Activated naive CD4-positive, alpha-beta T cell treated with anti-CD3 and anti-CD28 coated beads, Interleukin-2, amount 10 ng/mL, durations not matched to agents 7 days and 5 days (primary cell): Measurements from ENCODE around the gene GGCT.

Source experiments
- CTCF ChIA-PET: fragments of 350-600 bp; sonication (Branson Sonifier 250); formaldehyde crosslinking; loops from one replicate; lab custom pipeline; 2021; ENCODE audit warnings: antibody characterized with exemption; lab: Charles Lee
- DNase-seq: peaks from one replicate; pipeline ENCODE4 v3.0.0-alpha.2; 2020
- H3K27ac Mint-ChIP-seq: one replicate; pipeline ENCODE4 v1.8.0; 2021; ENCODE audit warnings: mild to moderate bottlenecking, moderate library complexity, mixed read lengths
- H3K27me3 Mint-ChIP-seq: one replicate; pipeline ENCODE4 v1.8.0; 2021; ENCODE audit warnings: mild to moderate bottlenecking, mixed read lengths
- H3K36me3 Mint-ChIP-seq: one replicate; pipeline ENCODE4 v1.8.0; 2021; ENCODE audit warnings: mixed read lengths
- H3K4me1 Mint-ChIP-seq: one replicate; pipeline ENCODE4 v1.8.0; 2021; ENCODE audit warnings: mixed read lengths
- H3K4me3 Mint-ChIP-seq: one replicate; pipeline ENCODE4 v1.8.0; 2021; ENCODE audit warnings: mild to moderate bottlenecking, moderate library complexity, mixed read lengths
- H3K9me3 Mint-ChIP-seq: one replicate; pipeline ENCODE4 v1.8.0; 2021; ENCODE audit warnings: mixed read lengths

Gene GGCT

DNA sequence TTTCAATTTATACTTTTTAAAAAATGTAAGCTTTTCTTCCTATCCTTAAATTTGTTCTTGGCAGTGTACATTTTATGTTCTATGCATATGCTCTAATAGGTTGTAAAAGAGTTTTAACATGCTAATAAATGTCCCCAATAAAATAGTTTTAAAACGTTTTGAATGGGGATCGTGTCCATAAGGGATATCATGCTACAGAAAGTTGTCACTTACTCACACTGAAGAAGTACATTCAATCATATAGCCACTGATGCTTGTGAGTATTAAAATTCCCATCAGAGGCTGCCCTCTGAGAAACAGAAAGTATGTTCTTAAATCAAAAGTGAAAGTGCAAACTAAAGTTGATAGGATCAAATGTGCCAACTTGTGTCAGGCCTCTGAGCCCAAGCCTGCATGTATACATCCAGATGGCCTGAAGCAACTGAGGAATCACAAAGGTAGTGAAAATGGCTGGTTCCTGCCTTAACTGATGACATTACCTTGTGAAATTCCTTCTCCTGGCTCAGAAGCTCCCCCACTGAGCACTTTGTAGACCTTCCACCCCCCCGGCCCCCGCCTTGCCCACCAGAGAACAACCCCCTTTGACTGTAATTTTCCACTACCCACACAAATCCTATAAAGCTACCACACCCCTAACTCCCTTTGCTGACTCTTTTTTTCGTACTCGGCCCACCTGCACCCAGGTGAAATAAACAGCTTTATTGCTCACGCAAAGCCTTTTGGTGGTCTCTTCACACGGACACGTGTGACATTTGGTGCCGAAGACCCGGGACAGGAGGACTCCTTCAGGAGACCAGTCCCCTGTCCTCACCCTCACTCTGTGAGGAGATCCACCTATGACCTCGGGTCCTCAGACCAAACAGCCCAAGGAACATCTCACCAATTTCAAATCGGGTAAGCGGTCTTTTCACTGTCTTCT lies 25.2 kb downstream of the GGCT start:
- Mint-ChIP-seq H3K36me3 (peaks cover 12% of the 10 kb centered on the region), H3K27ac (peak overlapping the region; percentile 92), H3K27me3 (no peaks in the 10 kb centered on the region), H3K4me1 (peaks cover 51% of the 10 kb centered on the region), H3K4me3 (peak overlapping the region; percentile 90), H3K9me3 (no peaks in the 10 kb centered on the region)
- CTCF ChIA-PET, result no interaction called here
- peak; percentile 50 for DNase-seq

DNA sequence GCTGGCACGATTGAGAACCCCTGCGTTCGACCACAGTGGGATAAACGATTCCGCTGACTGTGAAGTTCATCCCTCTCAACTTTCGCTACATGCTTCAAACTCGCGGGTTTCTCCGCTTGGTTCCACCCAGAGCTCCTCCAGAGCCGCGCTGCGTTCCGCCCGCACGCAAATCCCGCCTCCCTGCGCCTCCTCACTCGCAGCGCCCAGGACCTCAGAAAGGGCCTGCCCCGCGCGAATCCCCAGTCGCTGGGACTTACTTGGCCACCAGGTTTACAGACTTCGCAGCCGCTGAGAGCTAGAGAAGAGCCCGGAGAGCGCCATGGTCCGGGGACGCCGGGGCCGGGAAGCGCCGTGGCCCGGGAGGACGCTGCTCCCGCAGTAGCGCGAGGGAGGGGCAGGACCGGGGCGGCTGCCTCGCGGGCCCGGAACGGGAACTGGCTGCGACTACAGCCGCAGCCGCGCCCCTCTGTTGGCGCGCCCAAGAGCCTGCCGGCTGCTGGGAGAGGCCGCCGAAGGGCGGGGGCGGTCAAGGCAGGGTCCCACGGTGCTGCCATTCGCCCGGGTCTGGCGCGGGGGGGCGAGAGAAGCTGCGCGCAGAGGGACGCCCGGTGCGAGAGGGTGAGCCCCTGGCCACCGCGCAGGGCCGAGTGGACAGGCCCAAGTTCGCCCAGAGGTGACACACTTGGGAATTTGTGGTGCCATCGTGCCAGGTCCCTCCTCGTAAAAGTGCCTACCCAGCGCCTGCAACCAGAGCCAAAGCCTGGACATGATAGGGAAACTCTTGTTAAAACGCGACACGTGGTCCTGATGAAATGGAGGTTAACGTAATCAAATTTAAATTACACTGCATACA lies 26.1 kb downstream of the GGCT start, which contains the start of gene NOD1:
Gene NOD1 (minus strand): TSS at position 436 of the 853 bp plus-strand sequence. CDS start 21,863 bp downstream, outside the sequence.
- CTCF ChIA-PET, result interaction anchor here (1.0 kb wide), 3 partner anchors 10 to 130 kb away, joined by 3 to 4 read pairs (median 3); no protein-coding TSS in a partner anchor
- no peaks in the 10 kb centered on the region for H3K27me3 Mint-ChIP-seq
- H3K27ac Mint-ChIP-seq, result peak within 1 kb of the TSS; percentile 92
- no peaks in the 10 kb centered on the region for H3K9me3 Mint-ChIP-seq
- DNase-seq, result peak; percentile 82
- H3K4me3 Mint-ChIP-seq, result peak within 1 kb of the TSS; percentile 90
- H3K36me3 Mint-ChIP-seq, result peaks cover 19% of the 10 kb centered on the region
- peaks cover 58% of the 10 kb centered on the region for H3K4me1 Mint-ChIP-seq

DNA sequence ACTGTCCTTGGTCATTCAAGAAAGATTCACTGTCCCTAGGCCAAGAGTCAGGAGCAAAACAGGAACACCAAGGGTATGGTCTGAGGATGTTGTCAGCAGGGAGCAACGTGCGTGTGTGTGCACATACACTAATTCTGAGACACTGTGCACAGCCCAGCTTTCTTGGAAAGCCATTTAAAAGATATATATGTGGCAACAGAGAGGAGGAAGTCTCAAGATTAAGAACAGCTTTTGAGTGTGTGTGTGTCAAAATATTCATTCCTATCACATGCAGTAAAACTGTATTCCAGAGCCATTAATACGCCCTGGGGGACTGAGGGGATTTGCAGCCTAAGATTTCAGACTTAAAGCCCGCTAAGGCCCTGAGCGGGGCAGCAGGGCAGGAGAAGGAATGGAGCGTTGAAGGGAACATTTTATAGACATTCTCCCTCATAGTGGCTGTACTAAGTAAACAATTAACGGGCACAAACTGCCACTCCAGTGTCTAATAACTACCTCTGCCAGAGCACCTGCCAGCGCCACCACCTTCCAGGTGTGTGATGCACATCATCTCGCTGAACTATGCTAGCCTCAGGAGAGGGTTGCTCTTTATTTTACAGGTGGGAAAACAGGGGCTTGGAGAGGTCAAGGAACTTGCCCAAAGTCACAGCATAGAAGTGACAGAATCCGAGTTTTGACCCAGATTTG lies 28.0 kb downstream of the GGCT start:
- Mint-ChIP-seq H3K27me3 (no peaks in the 10 kb centered on the region), H3K4me3 (peak overlapping the region; percentile 55), H3K36me3 (peaks cover 23% of the 10 kb centered on the region), H3K27ac (no peak overlapping the region), H3K4me1 (peaks cover 78% of the 10 kb centered on the region), H3K9me3 (no peaks in the 10 kb centered on the region)
- no peak for DNase-seq
- CTCF ChIA-PET, result no interaction called here

DNA sequence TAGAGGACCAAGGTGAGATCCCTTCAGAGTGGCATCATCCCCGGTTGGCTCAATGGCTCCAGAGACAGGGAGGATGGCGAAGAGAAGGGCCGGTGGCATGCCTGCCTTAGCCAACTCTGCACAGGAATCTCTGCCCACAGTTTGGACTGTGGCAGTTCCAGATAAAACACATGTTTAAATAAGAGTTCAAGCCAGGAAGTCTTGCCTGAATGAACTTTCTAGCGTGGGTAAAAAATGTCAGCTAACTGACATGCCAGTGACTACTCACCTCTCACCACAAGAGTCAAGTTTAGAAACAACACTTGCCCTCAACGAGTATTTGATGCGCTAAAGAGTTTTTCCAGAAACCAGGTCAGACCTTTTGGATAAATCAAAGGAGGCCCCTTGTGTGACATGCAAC lies 29.0 kb downstream of the GGCT start:
- Mint-ChIP-seq H3K36me3 (peaks cover 23% of the 10 kb centered on the region), H3K9me3 (no peaks in the 10 kb centered on the region), H3K27ac (peak overlapping the region; percentile 39), H3K27me3 (no peaks in the 10 kb centered on the region), H3K4me1 (peaks cover 87% of the 10 kb centered on the region), H3K4me3 (no peak overlapping the region)
- CTCF ChIA-PET, result no interaction called here
- no peak for DNase-seq

DNA sequence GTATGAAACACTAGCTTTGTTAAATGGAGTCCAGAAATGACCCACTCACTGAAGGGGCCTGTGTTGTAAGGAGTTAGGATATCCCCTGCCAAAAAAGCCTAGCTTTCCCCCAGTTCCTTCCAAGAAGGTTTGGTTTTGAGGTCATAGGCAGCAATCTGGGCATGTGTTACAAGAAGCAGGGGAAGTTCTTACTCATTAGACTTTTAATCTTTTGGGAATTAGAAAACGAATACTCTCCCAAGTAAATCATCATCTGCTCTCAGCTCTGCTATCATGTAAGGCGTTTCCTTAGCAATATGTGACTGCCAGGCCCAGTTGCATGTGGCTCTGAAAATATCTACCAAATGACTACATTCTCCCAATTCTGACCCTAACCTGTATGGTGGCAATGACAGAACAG lies 29.7 kb downstream of the GGCT start:
- CTCF ChIA-PET, result no interaction called here
- no peak for DNase-seq
- no peak overlapping the region for H3K4me3 Mint-ChIP-seq
- H3K27ac Mint-ChIP-seq, result no peak overlapping the region
- H3K9me3 Mint-ChIP-seq, result no peaks in the 10 kb centered on the region
- no peaks in the 10 kb centered on the region for H3K27me3 Mint-ChIP-seq
- H3K36me3 Mint-ChIP-seq, result peaks cover 29% of the 10 kb centered on the region
- H3K4me1 Mint-ChIP-seq, result peaks cover 85% of the 10 kb centered on the region

DNA sequence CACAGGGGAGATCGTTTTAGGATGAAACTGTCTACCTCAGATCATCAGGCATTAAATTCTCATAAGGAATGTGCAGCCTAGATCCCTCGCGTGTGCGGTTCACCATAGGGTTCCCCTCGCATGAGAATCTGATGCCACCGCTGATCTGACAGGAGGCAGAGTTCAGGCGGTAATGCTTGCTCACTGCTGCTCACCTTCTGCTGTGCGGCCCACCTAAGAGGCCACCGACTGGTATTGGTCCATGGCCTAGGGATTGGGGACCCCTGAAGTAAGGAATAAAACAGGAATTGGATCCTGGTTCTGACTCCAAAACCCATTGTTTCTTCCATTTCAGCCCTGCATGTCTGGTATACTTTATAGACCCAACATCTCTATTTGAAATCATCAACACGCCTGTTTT lies 30.1 kb downstream of the GGCT start:
- Mint-ChIP-seq H3K4me3 (no peak overlapping the region), H3K9me3 (no peaks in the 10 kb centered on the region), H3K27ac (no peak overlapping the region), H3K4me1 (peaks cover 81% of the 10 kb centered on the region), H3K36me3 (peaks cover 31% of the 10 kb centered on the region), H3K27me3 (no peaks in the 10 kb centered on the region)
- DNase-seq, result no peak
- CTCF ChIA-PET, result no interaction called here

DNA sequence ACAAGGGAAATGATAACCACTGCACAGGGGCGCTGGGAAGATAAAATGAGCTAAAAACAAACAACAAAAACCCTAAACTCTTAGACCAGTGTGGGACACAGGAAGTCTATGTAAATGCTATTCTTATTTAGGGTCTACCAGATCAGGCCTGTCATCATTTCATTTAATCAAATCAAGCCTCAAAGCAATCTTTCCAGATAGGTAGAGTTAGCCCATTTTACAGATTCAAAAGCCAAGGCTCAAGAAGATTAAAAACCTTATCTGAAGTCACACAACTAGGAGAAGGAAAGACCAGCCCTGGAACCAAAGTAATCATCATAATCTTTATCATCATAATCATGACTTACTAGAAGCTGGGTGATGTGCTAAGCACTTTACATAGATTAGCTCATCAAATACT lies 30.7 kb downstream of the GGCT start:
- H3K4me3 Mint-ChIP-seq, result no peak overlapping the region
- CTCF ChIA-PET, result no interaction called here
- no peak overlapping the region for H3K27ac Mint-ChIP-seq
- peaks cover 33% of the 10 kb centered on the region for H3K36me3 Mint-ChIP-seq
- DNase-seq, result no peak
- peaks cover 82% of the 10 kb centered on the region for H3K4me1 Mint-ChIP-seq
- no peaks in the 10 kb centered on the region for H3K27me3 Mint-ChIP-seq
- no peaks in the 10 kb centered on the region for H3K9me3 Mint-ChIP-seq

DNA sequence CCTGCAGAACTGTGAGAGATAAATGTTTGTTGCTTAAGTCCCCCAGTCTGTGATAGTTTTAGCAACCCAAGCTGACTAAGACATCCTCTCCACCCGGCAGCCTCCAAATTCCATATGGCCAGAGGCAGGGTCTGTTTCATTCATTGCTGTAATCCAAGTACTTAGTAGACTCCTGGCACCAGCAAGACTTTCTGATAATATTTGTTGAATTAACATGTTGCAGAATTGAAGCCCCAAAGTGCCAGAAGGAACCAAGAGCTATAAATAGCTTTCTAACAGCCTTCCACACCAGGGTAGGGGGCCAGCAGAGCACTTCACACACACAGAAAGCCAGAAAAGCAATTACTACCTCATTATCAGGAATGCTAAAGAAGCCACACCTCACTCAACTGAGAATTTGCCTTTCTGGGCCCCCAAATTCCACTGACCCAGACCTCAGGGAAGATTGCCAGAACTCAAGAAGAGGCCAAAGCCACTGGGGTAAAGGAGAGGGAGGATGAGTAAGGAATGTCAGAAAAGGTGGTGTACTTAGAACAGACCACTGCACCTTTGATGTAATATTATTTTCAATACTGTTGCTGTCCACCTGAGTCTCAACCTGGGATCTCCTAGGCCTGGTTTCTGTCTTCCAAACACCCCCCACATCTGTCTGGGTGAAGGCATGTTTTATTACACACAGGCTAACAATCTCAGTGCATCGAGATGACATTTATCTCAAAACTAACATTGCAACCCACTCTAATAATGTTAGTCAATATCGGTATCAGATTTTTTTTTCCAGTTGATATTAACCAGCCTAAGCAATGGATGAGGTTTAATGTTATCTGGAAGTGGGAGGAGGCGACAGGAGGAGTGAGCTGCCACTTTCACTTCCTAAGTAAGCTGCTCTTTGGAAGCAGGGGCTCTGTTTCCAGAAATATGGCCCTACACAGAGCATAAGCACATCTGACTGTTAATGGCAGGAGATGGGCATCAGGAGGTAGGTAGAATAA lies 31.5 kb downstream of the GGCT start:
- CTCF ChIA-PET, result no interaction called here
- H3K27ac Mint-ChIP-seq, result no peak overlapping the region
- H3K9me3 Mint-ChIP-seq, result no peaks in the 10 kb centered on the region
- DNase-seq, result no peak
- H3K36me3 Mint-ChIP-seq, result peaks cover 41% of the 10 kb centered on the region
- H3K27me3 Mint-ChIP-seq, result no peaks in the 10 kb centered on the region
- peaks cover 87% of the 10 kb centered on the region for H3K4me1 Mint-ChIP-seq
- no peak overlapping the region for H3K4me3 Mint-ChIP-seq

DNA sequence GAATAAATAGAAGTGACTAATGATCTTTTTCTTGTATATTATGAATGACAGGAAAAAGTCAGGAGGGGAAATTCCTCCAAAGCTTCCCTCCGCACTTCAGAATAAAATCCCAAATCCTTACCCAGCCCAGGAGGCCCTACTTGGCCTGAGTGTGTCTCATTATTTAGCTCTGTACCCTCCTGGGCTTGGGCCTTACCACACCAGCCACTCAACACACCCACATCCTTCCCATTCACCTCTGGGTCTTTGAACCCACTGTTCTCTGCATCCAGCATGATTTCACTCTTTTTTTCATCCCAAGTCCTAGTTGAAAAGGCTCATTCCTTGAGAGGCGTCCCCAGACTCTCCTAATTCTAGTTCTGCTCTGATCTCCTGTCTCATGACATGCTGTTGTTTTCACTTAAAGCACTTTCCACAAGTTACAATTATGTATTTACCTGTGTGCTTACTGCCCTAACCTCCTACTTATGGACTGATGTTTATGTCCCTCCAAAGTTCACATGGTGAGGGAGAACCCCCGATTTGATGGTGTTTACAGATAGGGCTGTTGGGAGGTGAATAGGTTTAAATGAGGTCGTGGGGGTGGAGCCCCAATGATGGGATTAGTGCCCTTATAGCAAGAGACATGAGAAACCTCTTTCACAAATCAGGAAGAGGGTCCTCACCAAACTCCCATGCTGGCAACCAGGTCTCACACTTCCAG lies 32.4 kb downstream of the GGCT start:
- Mint-ChIP-seq H3K4me1 (peaks cover 87% of the 10 kb centered on the region), H3K27me3 (no peaks in the 10 kb centered on the region), H3K36me3 (peaks cover 43% of the 10 kb centered on the region), H3K4me3 (no peak overlapping the region), H3K9me3 (no peaks in the 10 kb centered on the region), H3K27ac (peak overlapping the region; percentile 64)
- CTCF ChIA-PET, result no interaction called here
- DNase-seq, result peak; percentile 28

DNA sequence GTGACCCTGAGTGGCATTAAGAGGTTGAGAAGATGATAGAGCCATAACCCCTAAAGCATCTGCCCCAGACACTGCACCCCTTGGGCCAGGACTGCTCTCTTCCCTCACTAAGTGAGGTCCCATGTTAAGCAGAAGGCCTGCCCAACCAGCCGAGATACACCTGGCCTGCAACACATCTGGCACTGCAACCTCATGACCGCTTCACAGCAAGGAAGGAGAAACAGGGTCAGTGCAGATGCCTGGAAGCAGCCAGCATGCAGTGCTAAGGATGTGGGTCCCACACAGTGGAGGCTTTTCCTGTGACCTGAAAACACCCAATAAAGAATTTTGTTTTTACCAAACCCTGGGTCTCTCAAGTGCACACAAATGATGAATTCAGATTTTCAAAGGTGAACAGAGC lies 33.4 kb downstream of the GGCT start:
- DNase-seq, result no peak
- H3K27me3 Mint-ChIP-seq, result no peaks in the 10 kb centered on the region
- peaks cover 39% of the 10 kb centered on the region for H3K36me3 Mint-ChIP-seq
- H3K9me3 Mint-ChIP-seq, result no peaks in the 10 kb centered on the region
- CTCF ChIA-PET, result no interaction called here
- no peak overlapping the region for H3K4me3 Mint-ChIP-seq
- H3K4me1 Mint-ChIP-seq, result peaks cover 78% of the 10 kb centered on the region
- no peak overlapping the region for H3K27ac Mint-ChIP-seq

DNA sequence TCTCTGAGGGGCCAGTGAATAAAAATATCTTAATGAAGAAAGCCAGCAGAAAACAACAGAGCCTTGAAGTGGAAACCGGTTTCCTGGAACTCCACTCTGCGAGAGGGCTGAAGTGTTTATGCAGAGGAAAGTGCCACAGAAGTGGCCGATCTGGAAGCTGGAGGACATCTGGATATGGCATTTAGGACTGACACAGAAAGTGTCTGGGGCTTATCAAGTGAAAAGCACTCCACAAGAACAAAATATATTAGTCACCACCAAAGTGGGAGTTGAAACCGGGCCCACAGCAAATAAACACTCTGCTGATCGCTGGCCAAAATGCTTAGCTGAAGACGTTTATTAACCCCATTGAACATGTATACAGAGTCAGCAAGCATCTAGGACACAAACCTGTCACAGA lies 33.9 kb downstream of the GGCT start:
- Mint-ChIP-seq H3K27ac (no peak overlapping the region), H3K9me3 (no peaks in the 10 kb centered on the region), H3K4me3 (no peak overlapping the region), H3K27me3 (no peaks in the 10 kb centered on the region), H3K36me3 (peaks cover 36% of the 10 kb centered on the region), H3K4me1 (peaks cover 75% of the 10 kb centered on the region)
- no peak for DNase-seq
- CTCF ChIA-PET, result no interaction called here

DNA sequence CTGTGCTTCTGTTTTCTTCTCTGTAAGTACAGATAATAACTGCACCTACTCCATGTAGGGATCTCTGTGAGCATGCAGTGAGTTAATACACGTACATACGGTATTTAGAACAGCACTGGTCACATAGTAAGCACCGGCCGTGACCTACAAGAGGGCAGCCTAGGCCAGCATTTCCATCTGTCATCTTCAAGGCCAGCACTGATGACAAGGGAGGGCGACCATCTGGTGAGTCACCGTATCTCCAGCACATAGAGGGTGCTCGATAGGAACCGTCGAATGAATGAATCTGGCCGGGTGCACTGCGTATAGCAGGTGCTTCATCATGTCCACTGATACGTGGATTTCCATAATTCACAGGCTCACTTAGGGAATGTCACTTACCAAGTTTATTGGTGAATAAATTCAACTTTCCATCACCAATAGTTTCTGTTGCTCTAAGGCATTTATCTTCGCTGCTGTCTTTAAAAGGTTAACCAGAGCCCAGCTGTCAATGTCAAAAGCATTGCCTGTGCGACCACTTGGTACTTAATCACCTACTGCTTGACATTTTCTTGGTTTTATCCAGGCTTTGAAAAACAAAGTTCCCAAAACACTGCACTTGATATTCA lies 34.4 kb downstream of the GGCT start:
- CTCF ChIA-PET, result no interaction called here
- Mint-ChIP-seq H3K4me1 (peaks cover 74% of the 10 kb centered on the region), H3K9me3 (no peaks in the 10 kb centered on the region), H3K27ac (no peak overlapping the region), H3K27me3 (no peaks in the 10 kb centered on the region), H3K36me3 (peaks cover 36% of the 10 kb centered on the region), H3K4me3 (no peak overlapping the region)
- no peak for DNase-seq
